Islet of Langerhans (tissue), 1 donor: ENCODE measurements around the gene DNMT3L.
"Not testable (repeated sequence)": the region's sequence is repeated elsewhere in the genome, so short reads cannot be mapped to it uniquely, and the experiment has no call there.

Experiments used
- FAIRE-seq: peaks from one replicate; lab custom pipeline; 2011; peaks lifted over from hg19 to GRCh38; lab: Jason Lieb, UNC

The DNMT3L gene

DNA sequence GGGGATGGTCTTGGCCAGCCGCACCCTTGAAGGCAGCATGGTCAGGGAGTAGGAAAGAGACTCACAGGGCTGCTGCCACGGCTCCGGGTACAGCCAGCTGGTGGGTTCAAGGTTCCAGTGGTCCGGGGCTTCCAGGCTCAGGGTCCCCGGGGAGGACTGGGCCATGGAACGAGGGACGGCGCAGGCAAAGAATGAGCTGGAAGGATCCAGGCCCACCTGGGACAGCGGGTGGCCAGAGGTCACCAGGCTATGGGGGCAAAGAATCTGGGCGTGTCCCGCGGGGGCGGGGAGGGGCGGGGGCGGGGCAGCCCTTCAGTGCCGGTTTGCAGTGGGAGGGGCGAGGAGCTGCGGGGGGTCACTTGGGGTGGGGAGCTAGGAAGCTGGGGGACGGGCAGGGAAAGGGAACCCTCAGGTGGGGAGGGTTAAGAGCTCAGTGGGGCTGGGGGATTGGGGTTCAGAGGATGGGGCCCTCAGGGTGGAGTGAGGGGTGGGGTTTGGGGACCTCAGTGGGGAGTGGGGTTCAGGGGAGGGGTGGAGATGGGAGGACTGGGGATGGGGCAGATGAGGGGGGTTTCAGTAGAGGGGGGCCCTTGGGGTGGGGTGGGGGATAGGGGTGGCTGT, at the start of gene DNMT3L:
TSS of gene DNMT3L (minus strand) at position 223 of the 621 bp plus-strand sequence. CDS start 638 bp downstream, outside the sequence.
- no peak for FAIRE-seq

DNA sequence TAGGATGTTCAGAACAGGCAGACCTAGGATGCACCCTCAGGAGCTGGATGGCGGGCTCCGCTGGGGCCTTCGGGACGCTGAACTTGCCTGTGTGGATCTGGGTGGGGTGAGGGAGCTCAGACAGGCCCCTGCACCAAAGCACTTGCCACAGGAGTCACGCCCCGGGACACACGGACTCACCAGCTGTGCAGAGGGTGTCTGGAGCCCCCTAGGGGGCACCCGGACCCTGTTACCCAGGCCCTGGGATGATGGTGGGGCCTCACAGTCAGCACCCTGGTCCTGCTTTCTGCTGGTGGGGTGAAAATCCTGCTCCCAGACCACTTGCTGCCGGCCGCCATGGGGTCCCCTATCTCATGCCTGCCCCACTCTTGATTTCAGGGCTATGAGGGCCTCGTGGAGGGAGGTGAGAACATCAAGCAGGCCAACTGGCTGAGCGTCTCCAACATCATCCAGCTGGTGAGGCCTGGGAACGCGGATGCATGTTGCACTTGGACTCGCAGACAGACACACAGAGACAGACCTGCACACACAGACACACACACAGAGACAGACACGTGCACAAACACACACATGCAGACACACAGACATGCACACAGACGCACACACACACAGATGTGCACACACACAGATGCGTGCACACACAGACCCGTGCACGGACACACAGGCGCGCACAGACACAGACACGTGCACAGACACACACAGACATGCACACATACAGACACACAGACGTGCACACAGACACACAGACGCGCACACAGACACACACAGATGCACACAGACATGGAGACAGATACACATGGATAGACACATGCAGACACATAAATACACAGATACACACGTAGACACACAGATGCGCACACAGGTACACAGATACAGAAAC, 49.2 kb upstream of the DNMT3L start:
- FAIRE-seq: no peak

DNA sequence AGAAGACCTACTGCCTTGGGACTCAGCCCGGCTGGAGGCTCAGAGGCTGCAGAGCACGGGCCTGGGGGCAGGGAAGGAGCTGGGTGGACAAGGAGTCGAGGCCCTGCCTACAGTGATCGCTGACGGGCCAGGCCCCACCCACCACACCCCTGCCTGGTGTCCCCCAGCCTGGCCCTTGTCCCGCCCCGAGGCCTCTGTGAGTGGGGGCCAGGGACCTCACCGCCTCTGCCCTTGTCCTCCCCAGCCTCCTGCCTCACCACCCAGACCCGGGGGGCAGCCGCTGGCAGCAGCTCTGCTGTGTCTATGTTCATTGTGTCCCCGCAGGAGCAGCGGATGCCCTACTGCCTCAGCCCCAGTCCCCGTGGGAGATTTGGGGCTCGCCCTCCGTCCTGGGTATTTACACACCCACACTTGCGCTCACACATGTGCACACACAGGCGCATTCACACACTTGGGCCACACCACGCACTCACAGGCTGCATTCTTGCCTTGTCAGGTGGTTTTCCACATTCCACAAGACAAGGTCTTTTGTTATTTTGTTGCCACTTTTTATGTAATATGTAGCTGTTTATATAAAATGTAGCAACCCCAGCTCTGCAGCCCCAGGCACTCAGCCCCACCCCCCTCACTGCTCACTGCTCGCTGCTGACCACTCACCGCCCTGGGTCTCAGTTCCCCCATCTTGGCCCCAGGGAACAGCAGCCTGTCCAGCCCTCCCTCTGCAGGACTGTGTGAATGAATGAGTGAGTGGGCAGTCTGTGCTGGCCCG, 45.4 kb upstream of the DNMT3L start:
- FAIRE-seq: no peak

DNA sequence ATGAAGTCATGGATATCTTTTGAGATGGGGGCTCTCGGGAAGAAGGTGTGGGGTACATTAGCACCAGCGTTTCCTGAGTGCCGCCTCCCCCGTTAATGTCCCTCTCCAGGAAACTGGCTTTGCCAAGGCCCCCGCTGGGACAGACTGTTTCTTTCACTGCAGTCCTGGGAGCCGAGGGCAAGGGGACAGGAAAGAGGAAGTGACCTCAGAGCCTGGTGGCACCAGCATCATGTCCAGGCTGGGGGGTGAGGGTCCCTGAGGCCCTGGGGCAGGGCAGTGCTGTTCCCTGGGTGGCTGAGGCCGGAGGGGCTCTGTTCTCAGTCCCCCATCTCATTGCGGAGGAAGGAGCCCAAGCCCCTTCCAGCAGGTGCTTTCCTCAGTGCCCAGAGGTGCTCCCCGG, 44.0 kb upstream of the DNMT3L start:
- no peak for FAIRE-seq

DNA sequence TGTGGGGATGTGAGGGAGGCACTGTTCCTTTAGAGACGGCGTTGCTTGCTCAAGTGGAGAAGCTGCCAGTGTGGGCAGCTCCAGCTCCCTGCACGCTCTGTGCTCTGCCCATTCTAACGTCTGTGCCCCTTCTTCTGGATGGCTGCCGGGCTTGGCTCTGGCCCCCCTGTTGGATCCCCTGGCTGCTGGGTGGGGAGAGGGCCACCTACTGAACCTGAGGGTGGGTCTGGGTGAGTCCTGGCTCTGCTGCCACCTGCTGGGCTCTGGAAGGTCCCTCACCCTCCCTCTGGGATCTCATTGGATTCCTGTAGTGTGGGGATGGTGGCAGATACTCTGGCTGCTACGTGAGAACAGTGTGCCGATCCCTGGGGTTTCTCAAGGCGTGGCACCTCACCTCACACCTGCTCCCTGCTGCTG, 43.2 kb upstream of the DNMT3L start:
- no peak for FAIRE-seq

DNA sequence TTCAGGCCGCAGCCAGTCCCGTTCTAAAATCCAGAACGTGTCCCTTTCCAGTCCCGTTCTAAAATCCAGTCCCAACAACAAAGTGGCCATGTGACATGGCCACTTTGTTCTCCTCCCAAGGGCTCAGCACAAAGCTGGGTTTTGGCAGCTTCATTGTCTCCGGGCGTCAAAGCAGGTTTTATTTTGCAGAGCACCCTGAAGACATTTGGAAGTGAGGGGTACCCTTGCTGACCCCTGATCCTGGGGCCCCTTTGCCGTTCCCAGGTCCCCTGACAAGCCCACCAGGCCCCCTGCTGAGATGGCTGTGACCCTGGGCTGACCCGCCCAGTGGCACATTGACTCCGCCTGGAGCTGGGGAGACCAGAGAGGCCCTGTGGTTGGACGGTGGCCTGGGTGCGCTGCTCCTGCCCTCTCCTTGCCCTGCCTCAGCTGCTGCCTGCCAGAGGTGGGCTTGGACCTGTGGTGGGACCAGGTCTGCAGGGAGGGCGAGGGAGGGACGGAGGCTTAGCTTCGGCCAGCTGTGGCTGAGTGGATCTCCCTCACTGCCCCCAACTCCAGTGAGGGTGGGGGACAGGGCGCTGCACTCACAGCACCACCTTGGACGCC, 42.4 kb upstream of the DNMT3L start:
- no peak for FAIRE-seq

DNA sequence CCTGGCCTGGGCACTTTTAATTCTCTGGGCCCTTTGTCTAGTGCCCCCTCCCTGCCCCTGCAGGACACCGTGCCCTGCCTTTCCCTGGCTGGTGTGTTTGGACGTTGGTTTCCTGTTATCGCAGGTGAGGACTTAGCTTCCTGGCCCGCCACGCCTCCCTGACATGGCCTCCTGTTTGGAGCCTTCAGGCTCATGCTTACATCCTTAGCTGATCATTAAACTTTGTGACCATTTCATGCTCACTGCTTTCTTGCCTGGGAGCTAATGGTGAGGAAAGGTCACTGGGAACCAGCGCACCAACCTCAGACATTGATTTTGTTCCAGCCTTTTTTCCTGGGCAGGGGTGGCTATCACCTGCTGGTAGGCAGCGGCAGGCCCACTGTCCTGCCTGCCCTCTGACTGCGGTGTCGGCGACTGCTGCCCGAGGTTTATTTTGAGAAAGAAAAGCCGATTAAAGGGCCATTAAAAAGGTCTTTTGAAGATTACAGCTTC, 41.8 kb upstream of the DNMT3L start:
- FAIRE-seq: no peak

DNA sequence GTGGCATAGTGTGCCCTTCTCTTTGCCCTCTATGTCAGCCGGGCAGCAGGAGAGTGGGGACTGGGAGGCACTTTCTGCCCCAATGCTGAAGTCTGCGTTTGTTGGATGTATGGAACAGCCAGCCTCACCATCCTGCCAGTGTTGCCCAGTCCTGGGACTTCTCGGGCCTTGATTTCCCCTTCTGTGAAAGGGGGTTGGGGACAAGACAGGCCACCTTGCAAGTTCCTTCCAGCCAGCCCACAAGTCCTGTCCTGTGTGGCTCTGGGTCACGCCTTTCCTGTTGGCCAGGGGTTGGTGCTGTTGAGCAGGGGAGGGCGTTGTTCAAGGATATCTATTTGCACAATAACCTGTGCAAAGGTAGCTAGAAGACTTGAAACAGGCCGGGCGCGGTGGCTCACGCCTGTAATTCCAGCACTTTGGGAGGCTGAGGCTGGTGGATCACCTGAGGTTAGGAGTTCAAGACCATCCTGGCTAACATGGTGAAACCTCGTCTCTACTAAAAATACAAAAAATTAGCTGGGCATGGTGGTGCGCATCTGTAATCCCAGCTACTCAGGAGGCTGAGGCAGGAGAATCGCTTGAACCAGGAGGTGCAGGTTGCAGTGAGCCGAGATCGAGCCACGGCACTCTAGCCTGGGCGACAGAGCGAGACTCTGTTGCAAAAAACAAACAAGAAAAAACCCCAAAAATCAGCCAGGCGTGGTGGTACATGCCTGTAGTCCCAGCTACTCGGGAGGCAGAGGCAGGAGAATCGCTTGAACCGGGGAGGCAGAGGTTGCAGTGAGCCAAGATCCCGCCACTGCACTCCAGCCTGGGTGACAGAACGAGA, 41.1 kb upstream of the DNMT3L start:
- not testable (repeated sequence) for FAIRE-seq

DNA sequence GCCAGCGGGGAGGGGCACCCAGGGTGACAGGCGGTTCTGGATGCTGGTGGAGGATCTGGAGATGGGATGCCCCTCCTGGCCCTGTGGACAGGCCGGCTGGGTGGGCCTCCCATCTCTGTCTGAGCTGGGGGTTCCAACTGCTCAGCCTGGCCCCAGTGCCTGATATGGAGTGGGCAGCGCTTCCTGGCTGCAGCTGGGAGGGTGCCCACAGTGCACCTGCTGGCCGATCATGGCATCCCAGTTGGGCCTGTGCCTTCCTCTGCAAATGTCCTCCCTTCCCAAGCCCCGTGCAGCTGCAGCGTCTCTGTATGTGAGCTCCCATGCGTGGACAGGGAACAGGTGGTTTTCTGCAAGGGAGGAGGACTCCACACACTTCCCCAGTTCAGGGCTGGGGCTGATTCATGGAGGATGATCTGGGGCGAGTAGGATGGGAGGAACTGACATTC, 40.3 kb upstream of the DNMT3L start:
- no peak for FAIRE-seq

DNA sequence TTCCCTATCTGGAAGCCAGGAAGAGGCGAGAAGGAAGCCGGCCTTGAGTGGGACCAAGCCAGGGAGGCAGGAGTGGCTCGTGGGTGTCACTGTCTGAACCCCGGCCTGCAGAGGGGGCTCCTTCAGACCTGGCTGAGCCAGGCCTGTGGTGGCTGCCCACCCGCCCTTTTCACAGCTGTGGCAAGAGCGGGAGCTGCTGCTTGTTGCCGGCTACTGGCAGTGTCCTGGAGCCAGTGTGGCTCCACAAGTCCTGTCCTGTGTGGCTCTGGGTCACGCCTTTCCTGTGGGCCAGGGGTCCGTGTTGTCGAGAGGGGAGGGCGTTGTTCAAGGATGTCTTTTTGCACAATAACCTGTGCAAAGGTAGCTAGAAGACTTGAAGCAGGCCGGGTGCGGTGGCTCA, 39.4 kb upstream of the DNMT3L start:
- FAIRE-seq: no peak

DNA sequence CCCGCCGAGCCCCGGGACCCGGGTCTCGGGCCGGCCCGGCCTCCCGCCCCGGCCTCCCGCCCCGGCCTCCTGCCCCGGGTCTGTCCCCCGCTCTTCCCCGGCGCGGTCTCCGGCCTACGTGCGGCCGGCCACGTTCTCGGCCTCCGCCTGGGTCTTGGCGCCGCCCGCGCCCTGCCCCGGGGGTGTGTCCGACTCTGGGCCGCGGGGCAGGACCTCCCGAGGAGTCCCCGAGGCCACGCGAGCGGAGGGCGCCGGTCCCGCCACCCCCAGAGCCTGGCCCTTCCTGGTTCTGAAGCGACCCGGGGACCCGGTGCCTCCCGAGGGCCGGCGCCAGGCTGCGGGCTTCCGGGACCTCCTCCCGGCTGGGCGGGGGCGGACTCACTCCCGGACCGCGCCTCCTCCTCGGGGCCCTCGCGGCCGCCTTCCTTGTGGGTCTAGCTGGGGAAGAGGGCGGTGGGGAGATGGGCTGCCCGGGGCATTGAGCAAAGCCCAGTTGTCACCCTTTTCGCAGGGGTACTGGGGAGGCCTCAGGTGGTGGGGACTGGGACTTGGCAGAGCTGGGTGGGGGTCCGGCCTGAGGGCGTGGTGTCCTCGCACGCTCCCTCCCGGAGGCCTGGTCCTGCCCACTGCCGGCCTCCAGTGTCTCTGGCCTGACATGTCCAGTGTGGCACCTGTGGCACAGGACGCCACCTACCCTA, 38.7 kb upstream of the DNMT3L start:
- FAIRE-seq: no peak

DNA sequence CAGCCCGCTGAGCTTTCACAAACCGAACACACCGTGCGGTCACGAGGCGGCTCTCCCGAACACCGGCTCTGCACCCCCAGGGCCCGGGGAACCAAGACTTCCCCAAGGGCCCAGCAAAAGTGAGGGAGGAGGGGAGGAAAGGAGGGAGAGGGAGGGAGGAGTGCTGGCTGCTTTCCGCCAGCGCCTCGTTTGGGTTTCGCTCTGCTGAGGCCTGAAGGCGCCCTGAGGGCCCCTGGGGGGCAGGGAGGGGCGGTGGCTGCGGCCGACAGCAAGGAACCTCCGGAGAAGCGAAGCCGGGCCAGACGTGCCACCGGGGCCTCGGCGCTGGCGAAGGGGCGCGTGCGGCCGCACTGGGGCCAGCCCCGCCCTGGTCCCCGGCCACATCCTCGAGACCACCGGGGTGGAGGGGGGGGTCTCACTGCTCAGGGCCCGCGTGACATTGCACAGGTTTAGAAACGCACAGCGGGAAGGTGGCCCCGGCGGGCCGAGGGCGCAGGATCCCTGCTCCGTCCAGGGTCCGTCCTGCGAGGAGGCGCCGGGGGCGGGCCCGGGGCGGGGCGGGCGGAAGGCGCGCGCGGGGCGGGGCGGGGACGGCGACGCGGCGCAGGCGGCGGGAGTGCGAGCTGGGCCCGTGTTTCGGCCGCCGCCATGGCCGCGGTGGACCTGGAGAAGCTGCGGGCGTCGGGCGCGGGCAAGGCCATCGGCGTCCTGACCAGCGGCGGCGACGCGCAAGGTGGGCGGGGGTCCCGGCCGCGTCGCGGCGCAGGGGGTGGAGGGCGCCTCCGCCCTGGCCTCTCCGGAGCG, 38.0 kb upstream of the DNMT3L start, which contains the start of gene PFKL:
TSS of gene PFKL (plus strand) at position 596 of the 804 bp plus-strand sequence. CDS start at position 649, 53 bp downstream.
- FAIRE-seq: no peak

DNA sequence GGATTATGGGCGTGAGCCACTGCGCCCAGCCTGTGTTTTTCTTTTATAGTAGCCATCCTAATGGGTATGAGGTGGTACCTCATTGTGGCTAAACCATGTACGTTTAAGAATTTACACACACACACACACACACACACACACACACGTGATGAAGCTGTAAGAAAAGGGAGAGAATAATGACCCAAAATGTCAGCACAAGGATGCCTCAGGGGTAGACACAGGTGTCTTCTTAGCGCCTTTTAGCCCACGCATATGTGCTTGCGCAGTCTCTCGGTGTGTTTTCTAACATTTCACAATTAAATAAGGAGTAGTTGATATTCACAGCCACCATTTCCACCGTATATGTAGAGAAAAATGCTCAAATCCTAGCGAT, 37.4 kb upstream of the DNMT3L start:
- no peak for FAIRE-seq

DNA sequence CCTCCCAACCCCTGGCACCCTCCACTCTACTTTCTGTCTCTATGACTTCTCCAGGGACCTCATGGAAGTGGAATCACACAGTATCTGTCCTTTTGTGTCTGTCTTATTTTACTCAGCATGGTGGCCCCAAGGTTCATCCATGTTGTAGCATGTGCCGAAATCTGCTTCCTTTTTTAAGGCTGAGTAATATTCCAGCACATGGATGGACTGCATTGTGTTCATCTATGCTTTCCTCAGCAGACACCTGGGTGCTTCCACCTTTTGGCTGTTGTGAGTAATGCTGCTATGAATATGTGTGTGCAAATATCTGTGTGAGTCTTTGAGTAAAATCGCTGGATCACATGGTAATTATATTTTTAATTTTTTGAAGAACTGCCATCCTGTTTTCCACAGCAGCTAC, 36.6 kb upstream of the DNMT3L start:
- no peak for FAIRE-seq

DNA sequence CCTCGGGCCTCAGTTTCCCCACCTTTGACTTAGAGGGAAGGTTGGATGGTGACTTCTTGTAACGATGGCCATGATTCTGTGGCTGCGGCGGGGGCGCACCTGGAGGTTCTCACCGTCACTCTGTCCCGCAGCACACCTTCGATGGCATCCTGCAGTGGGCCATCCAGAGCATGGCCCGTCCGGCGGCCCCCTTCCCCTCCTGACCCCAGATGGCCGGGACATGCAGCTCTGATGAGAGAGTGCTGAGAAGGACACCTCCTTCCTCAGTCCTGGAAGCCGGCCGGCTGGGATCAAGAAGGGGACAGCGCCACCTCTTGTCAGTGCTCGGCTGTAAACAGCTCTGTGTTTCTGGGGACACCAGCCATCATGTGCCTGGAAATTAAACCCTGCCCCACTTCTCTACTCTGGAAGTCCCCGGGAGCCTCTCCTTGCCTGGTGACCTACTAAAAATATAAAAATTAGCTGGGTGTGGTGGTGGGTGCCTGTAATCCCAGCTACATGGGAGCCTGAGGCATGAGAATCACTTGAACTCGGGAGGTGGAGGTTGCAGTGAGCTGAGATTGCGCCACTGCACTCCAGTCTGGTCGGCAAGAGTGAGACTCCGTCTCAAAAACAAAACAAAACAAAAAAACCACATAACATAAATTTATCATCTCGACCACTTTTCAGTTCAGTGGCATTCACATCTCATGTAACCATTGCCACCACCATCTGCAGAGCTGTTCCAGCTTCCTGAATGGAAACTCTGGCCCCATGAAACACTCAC, 36.0 kb upstream of the DNMT3L start:
- no peak for FAIRE-seq

DNA sequence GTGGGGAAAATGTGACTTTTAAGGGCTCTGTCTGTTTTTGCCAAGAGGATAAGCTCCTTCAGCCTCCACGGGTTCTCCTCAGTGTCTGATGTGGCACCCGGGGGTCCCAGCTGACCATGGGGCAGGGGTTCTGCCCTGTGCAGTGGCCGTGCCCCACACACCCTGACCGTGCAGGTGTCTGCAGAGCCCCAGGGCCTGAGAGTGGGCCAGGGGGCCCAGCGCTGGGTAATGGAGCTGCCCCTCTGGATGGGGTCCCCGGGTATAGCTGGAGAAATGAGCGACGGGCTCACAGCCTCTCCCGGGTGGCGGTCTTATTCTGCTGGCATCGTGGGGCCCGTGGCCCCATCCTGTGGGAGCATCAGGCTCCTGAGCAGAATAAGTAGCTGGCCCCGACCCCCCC, 35.2 kb upstream of the DNMT3L start:
- no peak for FAIRE-seq

DNA sequence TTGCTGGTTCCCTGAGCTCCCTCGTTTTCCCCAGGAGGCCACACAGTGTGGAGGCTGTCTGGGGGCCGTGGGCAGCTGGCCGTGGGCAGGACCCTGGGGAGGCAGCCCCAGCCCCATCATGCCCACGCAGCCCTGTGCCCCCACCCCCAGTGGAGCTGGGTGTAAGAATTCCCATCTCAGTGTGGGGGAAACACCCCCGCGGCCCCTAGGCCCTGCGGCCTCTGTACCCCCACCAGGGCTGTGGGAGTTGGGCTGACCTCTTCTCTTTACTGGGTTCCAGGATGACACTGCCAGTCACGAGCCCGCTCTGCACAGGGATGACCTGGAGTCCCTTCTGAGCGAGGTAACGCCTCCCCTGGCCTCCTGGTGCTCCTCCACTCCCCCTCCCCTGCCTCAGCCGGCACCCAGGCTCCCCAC, 34.4 kb upstream of the DNMT3L start:
- no peak for FAIRE-seq

DNA sequence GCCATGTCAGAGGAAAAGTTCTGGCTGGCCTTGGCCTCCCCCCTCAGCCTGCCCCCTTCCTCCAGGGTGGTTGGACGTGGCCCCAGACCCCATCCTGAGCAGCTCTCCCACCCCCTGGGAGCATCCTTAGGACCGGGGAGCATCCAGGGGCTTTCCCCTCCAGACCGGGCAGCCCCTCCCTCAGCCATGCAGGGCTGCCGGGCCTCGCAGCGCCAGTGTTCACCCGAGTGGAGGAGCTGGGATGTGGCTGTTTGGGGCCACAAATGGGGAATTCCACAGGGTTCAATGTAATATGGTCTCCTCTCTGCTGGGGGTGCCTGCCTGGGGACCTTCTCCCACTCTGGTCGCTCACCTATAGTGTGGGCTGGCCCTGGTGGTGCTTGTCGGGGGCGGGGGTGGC, 33.9 kb upstream of the DNMT3L start:
- no peak for FAIRE-seq

DNA sequence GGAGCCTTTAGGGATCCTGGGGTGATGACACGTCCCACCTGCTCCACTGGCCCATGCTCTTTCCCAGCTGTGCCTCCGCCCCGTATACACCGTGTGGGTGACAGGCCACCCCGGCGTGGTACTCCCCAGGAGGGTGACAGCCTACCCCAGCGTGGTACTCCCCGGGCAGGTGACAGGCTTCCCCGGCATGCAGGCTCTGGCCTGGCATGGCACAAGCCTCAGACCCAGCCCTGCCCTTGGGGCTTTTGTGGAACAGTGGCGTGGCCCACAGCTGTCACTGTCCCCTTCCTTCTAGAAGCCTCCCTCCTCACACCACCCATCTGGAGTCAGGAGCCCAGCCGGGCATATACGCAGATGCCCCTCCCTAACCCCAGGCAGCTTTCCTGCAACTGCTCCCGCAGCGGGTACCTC, 33.5 kb upstream of the DNMT3L start:
- no peak for FAIRE-seq
